ENCODE data around the gene FXYD3.

The FXYD3 gene

DNA sequence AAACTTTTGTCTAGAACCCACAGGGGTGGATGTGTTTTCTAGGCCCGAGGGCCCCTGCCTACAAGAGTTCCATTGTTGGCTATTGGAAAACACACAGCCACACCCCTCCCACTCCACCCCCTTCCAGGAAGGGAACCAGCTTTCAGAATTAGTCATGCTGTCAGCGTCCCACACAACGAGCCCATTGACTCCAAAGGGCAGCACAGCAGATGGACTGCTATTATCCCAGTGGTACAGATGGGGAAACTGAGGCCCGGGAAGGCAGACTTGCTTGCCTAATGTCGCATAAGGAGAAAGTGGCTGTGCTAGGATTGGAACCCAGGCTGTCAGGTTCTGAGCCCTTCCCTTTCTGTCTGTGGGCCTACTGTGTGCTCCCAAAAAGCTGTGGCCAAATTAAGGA, 8.1 kb upstream of the FXYD3 start:
- no peak for DNase-seq

DNA sequence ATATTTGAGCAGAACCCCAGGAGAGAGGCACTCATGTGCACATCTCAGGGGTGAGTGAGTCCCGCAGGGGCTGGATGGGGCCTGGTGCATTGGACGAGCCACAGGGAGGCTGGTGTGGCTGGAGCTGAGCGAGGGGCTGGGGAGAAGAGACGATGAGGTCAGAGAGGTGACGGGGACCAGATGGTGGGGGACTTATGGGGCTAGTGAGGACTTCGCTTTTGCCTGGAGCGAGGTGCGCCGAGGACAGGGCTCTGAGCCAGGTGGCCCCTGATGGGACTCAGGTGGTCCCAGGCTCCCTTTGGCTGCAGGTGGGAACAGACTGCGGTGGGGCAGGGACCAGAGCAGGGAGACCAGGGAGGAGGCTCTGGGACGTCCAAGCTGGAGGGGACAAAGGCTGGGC, 6.9 kb upstream of the FXYD3 start:
- no peak for DNase-seq

GRCh38 chr19:35109395-35110112, 6.1 kb upstream of the FXYD3 start:
- no peak for DNase-seq

DNA sequence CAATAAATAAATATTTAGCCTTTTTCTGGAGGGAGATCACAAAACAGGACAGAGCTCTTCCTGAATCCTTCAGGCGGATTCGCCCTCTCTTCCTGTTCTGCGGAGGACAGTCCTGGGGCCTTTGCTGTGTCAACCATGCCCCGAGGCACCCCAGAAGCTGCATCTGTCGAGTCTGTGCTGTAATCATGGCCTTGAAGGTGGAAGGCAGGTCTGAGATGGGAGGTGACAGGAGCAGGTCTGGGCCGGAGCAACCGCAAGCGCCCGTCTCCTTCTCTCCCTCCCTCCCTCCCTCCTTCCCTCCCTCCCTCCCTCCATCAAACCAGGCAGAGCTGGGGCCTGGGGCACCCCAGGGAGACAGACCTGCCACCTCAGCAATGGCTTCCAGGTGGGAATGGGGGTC, 4.6 kb upstream of the FXYD3 start:
- DNase-seq: no peak

DNA sequence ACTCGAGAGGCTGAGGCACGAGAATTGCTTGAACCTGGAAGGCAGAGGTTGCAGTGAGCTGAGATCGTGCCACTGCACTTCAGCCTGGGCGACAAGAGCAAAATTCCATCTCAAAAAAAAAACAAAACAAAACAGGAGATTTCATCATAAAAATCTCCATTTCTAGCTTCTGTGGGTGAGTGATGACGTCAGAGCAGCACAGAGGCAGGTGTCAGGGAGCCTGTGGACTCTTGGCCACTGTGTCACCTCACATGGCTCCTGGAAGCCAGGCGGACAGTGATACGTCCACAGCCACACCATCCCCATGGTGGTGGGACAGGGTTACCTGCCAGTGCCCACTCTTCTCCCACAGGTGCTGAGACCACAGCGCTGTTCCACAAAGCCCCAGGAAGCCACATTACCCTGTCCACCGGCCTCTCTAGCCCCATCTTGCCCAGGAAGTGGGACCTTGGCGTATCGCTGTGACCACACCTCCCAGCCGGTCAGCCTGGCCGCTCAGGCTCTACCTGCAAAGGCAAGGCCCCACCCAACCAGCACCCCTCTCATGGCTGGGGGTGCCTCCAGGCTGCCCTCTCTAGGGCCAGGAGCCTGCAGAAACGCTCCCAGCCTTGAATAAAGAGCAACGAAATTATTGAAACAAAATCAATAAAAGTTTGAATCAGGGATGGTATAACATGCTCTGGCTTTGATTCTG, 2.5 kb upstream of the FXYD3 start:
- DNase-seq: no peak

DNA sequence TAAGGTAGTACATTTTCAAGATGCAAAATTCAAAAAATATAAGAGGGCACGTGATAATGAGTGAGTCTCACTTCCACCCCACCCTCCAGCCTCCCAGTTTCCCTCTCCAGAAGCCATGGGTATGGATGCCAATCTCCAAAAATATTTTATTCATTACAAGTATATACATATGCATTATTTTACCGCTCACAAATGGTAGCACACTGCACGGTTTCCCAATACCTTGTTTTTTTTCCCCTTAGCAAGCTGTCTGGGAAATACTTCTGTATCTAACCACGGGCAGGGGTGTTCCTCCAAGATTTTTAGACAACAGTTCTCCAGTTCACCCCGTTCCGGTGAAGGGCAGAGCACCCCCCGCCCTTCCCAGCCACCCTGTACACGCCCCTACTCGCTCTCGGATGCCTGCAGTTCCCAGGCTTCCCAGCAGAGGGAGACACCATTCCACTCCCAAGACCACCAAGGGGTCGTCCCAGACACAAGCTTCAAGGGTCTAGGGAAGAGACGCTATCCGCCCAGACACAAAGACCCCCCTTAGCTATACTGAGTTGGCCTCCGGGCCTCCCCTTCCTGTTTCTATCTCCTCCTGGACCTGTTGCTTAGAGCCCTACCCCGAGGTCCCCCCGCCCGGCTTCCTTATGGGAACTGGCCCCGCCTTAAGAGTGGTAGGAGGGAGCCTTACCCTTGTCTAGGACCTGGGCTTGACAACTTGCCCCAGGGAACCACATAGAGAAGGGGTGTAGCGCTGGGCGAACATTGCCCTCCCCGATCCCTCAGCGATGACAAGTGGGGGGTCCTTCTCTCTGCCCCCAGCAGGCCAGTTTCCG, 1.1 kb upstream of the FXYD3 start:
- peak; percentile 26 for DNase-seq

- peak; percentile 34 for DNase-seq
These were observed 614 bp downstream of the FXYD3 start for GRCh38 chr19:35116072-35116801.

- DNase-seq: no peak
These were observed 1.5 kb downstream of the FXYD3 start for GRCh38 chr19:35117116-35117515.

- no peak for DNase-seq
These were observed 2.2 kb downstream of the FXYD3 start for GRCh38 chr19:35117799-35118198.

DNA sequence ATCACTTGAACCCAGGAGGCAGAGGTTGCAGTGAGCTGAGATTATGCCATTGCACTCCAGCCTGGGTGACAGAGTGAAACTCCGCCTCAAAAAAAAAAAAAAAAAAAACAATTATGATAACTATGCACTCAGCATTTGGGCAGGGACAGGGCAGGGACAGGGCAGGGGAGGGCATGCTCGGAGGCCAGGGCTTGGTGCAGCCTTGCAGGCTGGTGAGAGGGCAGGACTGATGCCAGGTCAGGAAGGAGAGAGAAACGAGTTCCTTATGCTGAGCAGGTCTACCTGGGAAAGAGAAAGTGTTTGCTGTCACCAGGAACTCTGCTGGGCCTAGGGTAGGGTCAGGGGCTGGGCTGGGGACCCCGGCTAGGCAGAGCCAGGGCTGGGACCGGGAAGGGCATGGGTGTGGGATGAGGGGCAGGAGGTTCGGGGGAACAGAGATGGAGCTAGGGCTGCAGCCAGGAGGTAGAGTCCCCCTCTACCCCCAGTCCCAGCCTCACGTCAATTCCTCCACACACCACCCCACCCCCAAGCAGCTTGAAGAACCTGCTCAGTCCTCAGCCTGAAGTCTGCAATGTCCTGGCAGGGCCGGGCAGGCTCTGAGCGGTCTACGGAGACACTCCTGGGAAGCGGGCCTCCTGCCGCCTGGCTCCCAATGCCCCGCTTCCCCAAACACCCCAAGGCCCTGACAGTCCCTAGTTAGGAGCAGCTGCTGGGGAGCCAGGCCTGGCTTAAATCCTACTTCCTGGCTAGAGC, 2.8 kb downstream of the FXYD3 start:
- no peak for DNase-seq

DNA sequence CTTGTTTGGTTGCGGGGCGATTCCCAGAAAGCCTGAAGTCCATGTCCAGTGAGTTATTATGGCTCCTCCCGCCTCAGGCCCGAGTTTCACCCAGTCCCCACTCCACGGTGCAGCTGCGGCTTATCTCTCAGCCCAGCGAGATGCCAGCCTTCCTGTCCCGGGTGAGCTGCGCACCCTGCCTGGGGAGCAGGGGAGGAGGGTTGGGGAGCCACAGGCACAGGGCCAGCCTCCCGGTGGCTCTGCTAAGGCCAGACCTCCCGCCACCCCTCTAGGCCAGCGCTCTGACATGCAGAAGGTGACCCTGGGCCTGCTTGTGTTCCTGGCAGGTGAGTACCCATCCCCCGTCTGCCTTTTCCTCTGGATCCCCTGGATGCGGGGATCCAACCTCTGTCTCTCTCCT, 3.5 kb downstream of the FXYD3 start:
- DNase-seq: no peak

- DNase-seq: no peak
These were observed 4.0 kb downstream of the FXYD3 start for GRCh38 chr19:35119578-35120155.

- DNase-seq: peak; percentile 77
These were observed 4.9 kb downstream of the FXYD3 start for GRCh38 chr19:35120492-35120891.

GRCh38 chr19:35120898-35121297, 5.3 kb downstream of the FXYD3 start:
- no peak for DNase-seq

DNA sequence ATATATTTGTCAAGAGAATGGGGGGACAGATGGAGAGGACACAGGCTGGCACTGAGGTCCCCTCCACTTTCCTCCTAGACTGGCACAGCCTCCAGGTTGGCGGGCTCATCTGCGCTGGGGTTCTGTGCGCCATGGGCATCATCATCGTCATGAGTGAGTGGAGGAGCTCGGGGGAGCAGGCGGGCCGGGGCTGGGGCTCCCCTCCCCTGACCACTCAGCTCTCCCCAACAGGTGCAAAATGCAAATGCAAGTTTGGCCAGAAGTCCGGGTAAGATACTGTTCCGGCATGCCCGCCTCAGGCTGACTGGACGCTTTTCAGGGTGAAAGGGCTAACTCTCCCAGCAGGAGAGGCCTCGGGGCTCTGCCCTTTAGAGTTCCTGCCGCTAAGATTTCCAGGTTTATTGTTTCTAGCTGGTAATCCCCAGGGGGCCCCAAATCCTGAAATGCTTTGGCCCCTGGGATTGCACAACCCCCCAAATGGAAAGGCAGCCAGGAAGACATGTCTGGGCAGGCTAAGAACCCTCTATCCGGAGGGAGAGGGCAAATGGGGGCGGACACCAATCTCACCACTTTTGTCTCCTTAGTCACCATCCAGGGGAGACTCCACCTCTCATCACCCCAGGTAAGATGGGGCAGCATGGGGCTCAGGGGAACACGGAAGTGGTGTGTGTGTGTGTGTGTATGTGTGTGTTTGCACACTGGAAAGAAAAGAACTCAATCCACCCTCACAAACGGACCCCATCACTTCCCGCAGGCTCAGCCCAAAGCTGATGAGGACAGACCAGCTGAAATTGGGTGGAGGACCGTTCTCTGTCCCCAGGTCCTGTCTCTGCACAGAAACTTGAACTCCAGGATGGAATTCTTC, 7.3 kb downstream of the FXYD3 start:
- no peak for DNase-seq

GRCh38 chr19:35123573-35123972, 8.0 kb downstream of the FXYD3 start:
- no peak for DNase-seq

GRCh38 chr19:35124098-35125060, 8.8 kb downstream of the FXYD3 start:
- DNase-seq: peak; percentile 88

DNA sequence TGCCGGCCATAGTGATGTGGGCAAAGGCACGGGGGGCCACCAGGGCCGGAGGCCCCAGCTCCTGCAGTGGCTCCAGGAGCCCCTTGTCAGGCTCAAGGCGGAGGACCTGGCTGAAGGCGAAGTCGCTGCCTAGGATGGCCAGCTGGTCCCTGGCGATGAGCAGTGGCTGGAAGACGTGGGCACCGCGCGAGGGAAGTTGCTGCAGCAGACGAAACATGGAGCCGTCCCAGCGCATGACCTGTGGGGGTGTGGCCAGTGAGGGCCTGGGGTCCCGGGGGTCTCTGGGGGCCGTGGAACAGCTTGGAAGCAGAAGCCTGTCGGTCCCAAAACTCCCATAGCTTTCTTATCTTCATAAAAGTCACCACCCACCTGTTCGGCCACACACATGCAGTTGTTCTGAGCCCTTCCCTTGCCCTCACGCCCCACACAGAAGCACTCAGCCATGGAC, 9.7 kb downstream of the FXYD3 start:
- no peak for DNase-seq

GRCh38 chr19:35125749-35126623, 10.4 kb downstream of the FXYD3 start:
- DNase-seq: no peak
